Measurements from ENCODE around the gene UGP2. TPM values are rescaled to one million over a fixed set of nuclear protein-coding genes. Genes with fewer than 3 reads are reported as not detected.

The UGP2 gene
- total and polyA plus RNA-seq, 2 of the 4 experiments (the other 2 are of a cell fraction) = 45.0 to 58.8 TPM

GRCh38 chr2:63827749-63828148 is 13.9 kb upstream of the UGP2 start:
- Histone ChIP-seq H2BK120ac (ENCODE audit: low read depth, low read length) (no peak overlapping the region), H3K4me1 (ENCODE audit: control insufficient read depth, insufficient read depth, low read length) (no peaks in the 10 kb centered on the region; the same call in 1 of the 2 replicates), H3K23ac (ENCODE audit: low read depth, low read length) (no peak overlapping the region), H3K9me1 (ENCODE audit: insufficient read depth, low read length) (no peaks in the 10 kb centered on the region), H3K27me3 (ENCODE audit: control insufficient read depth, insufficient read depth, low read length) (no peaks in the 10 kb centered on the region), H3K14ac (replicated peaks; ENCODE audit: low read depth, low read length) (no peak overlapping the region), H3K79me1 (ENCODE audit: low read depth in 1 of 2, low read length in 2 of 2) (no peaks in the 10 kb centered on the region), H4K91ac (ENCODE audit: insufficient read depth, low read depth, low read length) (no peak overlapping the region), H3K4me3 (ENCODE audit: insufficient read depth, low read depth, low read length) (no peak overlapping the region), H3K4me2 (ENCODE audit: low read depth, low read length) (no peak overlapping the region), H3K9ac (ENCODE audit: low read depth, low read length) (no peak overlapping the region), H2BK20ac (ENCODE audit: low read depth, low read length) (no peak overlapping the region), H2AK5ac (ENCODE audit: low read depth, low read length) (no peak overlapping the region), H2BK5ac (ENCODE audit: low read depth, low read length, poor library complexity, severe bottlenecking) (no peak overlapping the region), H3K4ac (ENCODE audit: low read depth, low read length) (no peak overlapping the region), H3K18ac (ENCODE audit: low read depth, low read length) (no peak overlapping the region), H3K9me3 (ENCODE audit: control insufficient read depth, insufficient read depth, low read length) (no peaks in the 10 kb centered on the region), H2AFZ (replicated peaks; ENCODE audit: low read length, poor library complexity) (no peak overlapping the region), H4K5ac (ENCODE audit: low read depth, low read length) (no peak overlapping the region), H3K27ac (ENCODE audit: insufficient read depth, low read length) (no peak overlapping the region), H4K8ac (ENCODE audit: low read depth in 2 of 2, low read length in 2 of 2) (no peak overlapping the region), H4K20me1 (ENCODE audit: insufficient read depth, low read length) (peaks cover 5% of the 10 kb centered on the region; the same call in 1 of the 2 replicates), H3K56ac (ENCODE audit: extremely low read depth, insufficient read depth, low read length) (no peak overlapping the region), H3K36me3 (ENCODE audit: control insufficient read depth, insufficient read depth, low read length) (no peaks in the 10 kb centered on the region), H2AK9ac (replicated peaks; ENCODE audit: low read depth, low read length, poor library complexity) (no peak overlapping the region), H2BK15ac (ENCODE audit: low read depth, low read length) (no peak overlapping the region)
- intact Hi-C loops (cut with micrococcal nuclease) = no loop called here
- POLR2A ChIA-PET (ENCODE audit: unreplicated experiment) = interaction anchor here (1.4 kb wide), 1 partner anchor 14 kb away, joined by 4 read pairs; the partner anchor contains the start of gene UGP2
- TF ChIP-seq CTCF (conservative IDR thresholded peaks at IDR 0.05; ENCODE audit: low read depth, low read length) (no peak), BHLHE40 (IDR thresholded peaks at IDR 0.05; ENCODE audit: low read depth, low read length) (0 out of 2 replicates have a peak, but pooled peaks have one; percentile 3)
- DNase-seq (peak; percentile 88), ATAC-seq (ENCODE audit: low read depth) (peak; percentile 77)
- in situ Hi-C loops (cut with MboI; ENCODE audit: low sequenced_read_pairs) = no loop called here
- dilution Hi-C loops (cut with HindIII; ENCODE audit: low sequenced_read_pairs, unreplicated experiment) = no loop called here
- CTCF ChIA-PET = interaction anchor here (0.7 to 1.0 kb wide), 2 partner anchors 16 to 129 kb away, joined by 3 read pairs; no protein-coding TSS in a partner anchor
- BruUV-seq (replicated peaks) = no TSS peak
